ENCODE data around the gene TAX1BP3.

DNA sequence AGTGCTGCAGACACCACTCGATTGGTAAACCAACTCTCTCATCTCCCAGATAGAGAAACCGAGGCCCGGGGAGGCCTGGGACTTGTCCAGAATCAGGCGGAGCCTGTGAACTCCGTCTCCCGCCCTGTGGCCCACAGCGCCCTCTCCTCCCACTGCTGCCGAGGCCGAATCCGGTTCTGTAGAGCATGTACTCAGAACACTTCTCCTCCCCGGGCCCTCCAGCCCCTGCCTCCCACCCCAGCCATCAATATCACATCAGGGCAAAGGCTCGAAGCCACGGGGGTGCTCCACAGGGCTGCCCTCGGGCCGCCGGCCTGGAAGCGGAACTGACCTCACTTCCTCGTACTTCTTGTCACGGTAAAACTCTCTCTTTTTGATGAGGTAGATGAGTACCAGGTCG is 13.2 kb upstream of the TAX1BP3 start:
- TF ChIP-seq, protein P1, sequence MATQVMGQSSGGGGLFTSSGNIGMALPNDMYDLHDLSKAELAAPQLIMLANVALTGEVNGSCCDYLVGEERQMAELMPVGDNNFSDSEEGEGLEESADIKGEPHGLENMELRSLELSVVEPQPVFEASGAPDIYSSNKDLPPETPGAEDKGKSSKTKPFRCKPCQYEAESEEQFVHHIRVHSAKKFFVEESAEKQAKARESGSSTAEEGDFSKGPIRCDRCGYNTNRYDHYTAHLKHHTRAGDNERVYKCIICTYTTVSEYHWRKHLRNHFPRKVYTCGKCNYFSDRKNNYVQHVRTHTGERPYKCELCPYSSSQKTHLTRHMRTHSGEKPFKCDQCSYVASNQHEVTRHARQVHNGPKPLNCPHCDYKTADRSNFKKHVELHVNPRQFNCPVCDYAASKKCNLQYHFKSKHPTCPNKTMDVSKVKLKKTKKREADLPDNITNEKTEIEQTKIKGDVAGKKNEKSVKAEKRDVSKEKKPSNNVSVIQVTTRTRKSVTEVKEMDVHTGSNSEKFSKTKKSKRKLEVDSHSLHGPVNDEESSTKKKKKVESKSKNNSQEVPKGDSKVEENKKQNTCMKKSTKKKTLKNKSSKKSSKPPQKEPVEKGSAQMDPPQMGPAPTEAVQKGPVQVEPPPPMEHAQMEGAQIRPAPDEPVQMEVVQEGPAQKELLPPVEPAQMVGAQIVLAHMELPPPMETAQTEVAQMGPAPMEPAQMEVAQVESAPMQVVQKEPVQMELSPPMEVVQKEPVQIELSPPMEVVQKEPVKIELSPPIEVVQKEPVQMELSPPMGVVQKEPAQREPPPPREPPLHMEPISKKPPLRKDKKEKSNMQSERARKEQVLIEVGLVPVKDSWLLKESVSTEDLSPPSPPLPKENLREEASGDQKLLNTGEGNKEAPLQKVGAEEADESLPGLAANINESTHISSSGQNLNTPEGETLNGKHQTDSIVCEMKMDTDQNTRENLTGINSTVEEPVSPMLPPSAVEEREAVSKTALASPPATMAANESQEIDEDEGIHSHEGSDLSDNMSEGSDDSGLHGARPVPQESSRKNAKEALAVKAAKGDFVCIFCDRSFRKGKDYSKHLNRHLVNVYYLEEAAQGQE (IDR thresholded peaks at IDR 0.05) = no peak
- TF ChIP-seq, protein P2, sequence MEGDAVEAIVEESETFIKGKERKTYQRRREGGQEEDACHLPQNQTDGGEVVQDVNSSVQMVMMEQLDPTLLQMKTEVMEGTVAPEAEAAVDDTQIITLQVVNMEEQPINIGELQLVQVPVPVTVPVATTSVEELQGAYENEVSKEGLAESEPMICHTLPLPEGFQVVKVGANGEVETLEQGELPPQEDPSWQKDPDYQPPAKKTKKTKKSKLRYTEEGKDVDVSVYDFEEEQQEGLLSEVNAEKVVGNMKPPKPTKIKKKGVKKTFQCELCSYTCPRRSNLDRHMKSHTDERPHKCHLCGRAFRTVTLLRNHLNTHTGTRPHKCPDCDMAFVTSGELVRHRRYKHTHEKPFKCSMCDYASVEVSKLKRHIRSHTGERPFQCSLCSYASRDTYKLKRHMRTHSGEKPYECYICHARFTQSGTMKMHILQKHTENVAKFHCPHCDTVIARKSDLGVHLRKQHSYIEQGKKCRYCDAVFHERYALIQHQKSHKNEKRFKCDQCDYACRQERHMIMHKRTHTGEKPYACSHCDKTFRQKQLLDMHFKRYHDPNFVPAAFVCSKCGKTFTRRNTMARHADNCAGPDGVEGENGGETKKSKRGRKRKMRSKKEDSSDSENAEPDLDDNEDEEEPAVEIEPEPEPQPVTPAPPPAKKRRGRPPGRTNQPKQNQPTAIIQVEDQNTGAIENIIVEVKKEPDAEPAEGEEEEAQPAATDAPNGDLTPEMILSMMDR (IDR thresholded peaks at IDR 0.05; ENCODE audit: low read depth, low read length, missing input control) = no peak
- TF ChIP-seq FOXA1 (IDR thresholded peaks at IDR 0.05) = no peak

Data from liver (tissue), 2 donors.